SK-N-SH (cell line): ENCODE results near the gene SHLD1.
A peak's percentile ranks its signal among the peaks of the same experiment; 100 is the strongest.

Experiments used
- CTCF ChIP-seq: fragments of 200-600 bp; sonication (generic); IDR thresholded peaks from 2 replicates; pipeline ENCODE4 v1.6.1; 2017; ENCODE audit warnings: antibody characterized with exemption, mild to moderate bottlenecking, moderate library complexity
- EP300 ChIP-seq, 2 experiments: IDR thresholded peaks; 2 replicates each; pipeline versions ENCODE4 v1.4.0 to v1.6.1; 2012; ENCODE audit warnings: borderline replicate concordance in 1 of 2, low read depth in 1 of 2, low read length in 1 of 2
- EZH2phosphoT487 ChIP-seq: fragments of 200-600 bp; sonication (generic); IDR thresholded peaks from 2 replicates; pipeline ENCODE4 v1.6.1; 2017; ENCODE audit warnings: low read depth, mixed run types, mild to moderate bottlenecking, antibody characterized with exemption, moderate library complexity, borderline replicate concordance
- FOSL2 ChIP-seq: IDR thresholded peaks from 2 replicates; pipeline ENCODE4 v1.4.0; 2012; ENCODE audit warnings: low read depth, mild to moderate bottlenecking, moderate library complexity, borderline replicate concordance
- IRF3 ChIP-seq: fragments of 150-350 bp; IDR thresholded peaks from 2 replicates; pipeline ENCODE4 v1.6.1; 2016; ENCODE audit warnings: mild to moderate bottlenecking, low read depth, low read length
- JUND ChIP-seq: IDR thresholded peaks from 2 replicates; pipeline ENCODE4 v1.4.0; 2012
- POLR2AphosphoS5 ChIP-seq: IDR thresholded peaks from 2 replicates; pipeline ENCODE4 v1.6.1; 2012; ENCODE audit warnings: low read depth, low read length
- RFX5 ChIP-seq: IDR thresholded peaks from 2 replicates; pipeline ENCODE4 v1.6.1; 2012; ENCODE audit warnings: mild to moderate bottlenecking, improper control_type of control experiment, low read length
- SIN3A ChIP-seq: IDR thresholded peaks from 2 replicates; pipeline ENCODE4 v1.6.1; 2012; ENCODE audit warnings: low read depth, mild to moderate bottlenecking, low read length, moderate library complexity, borderline replicate concordance
- TCF12 ChIP-seq: IDR thresholded peaks from 2 replicates; pipeline ENCODE4 v1.4.0; 2012
- USF1 ChIP-seq: IDR thresholded peaks from 2 replicates; pipeline ENCODE4 v1.4.0; 2012; ENCODE audit warnings: low read depth, borderline replicate concordance
- USF2 ChIP-seq: fragments of 150-350 bp; IDR thresholded peaks from 2 replicates; pipeline ENCODE4 v1.6.1; 2017; ENCODE audit warnings: antibody characterized with exemption, low read length, low read depth, borderline replicate concordance
- YY1 ChIP-seq: IDR thresholded peaks from 2 replicates; pipeline ENCODE4 v1.4.0; 2012; ENCODE audit warnings: low read depth, mild to moderate bottlenecking

GRCh38 chr20:5844063-5844681 is 94.0 kb downstream of the SHLD1 start:
- no peak for TF ChIP-seq CTCF
- TF ChIP-seq USF2: no peak
- no peak for TF ChIP-seq POLR2AphosphoS5
- TF ChIP-seq JUND: peak; percentile 52
- no peak for TF ChIP-seq IRF3
- peak; percentile 88 for TF ChIP-seq TCF12
- TF ChIP-seq FOSL2: peak; percentile 50; the same call in 1 of the 2 replicates
- TF ChIP-seq EP300 (IDR thresholded peaks at IDR 0.05; ENCODE audit: borderline replicate concordance in 1 of 2, low read depth in 1 of 2, low read length in 1 of 2): peak; percentile 34 to 47; a peak in 1 of 4 replicates
- no peak for TF ChIP-seq EZH2phosphoT487
- TF ChIP-seq RFX5: no peak
- TF ChIP-seq YY1: no peak
- TF ChIP-seq SIN3A: no peak
- no peak for TF ChIP-seq USF1
